Measurements from ENCODE around the gene FAM120B.

GRCh38 chr6:170277893-170278742, 28.4 kb upstream of the FAM120B start:
- TF ChIP-seq CTCF (IDR thresholded peaks at IDR 0.05) (no peak), POLR2A (IDR thresholded peaks at IDR 0.05) (no peak)
